Superior temporal gyrus (tissue), 1 donor: Measurements from ENCODE around the gene ACAN.

Experiments used
- DNase-seq: peaks from one replicate; pipeline ENCODE4 v3.0.0-alpha.2; 2016; ENCODE audit errors: extremely low spot score

ACAN gene

GRCh38 chr15:88877906-88878305 lies 74.7 kb downstream of the ACAN start:
- DNase-seq = no peak

- DNase-seq = no peak
Measured at GRCh38 chr15:88878720-88879184, 75.5 kb downstream of the ACAN start.

- DNase-seq = no peak
Measured at GRCh38 chr15:88880944-88881740, 77.9 kb downstream of the ACAN start.

GRCh38 chr15:88881775-88882174 lies 78.5 kb downstream of the ACAN start:
- no peak for DNase-seq

- no peak for DNase-seq
Measured at GRCh38 chr15:88882785-88883184, 79.5 kb downstream of the ACAN start.

- no peak for DNase-seq
Measured at GRCh38 chr15:88887068-88887580, 83.9 kb downstream of the ACAN start.

- DNase-seq = no peak
Measured at GRCh38 chr15:88888719-88889118, 85.5 kb downstream of the ACAN start.

- DNase-seq = no peak
Measured at GRCh38 chr15:88890495-88890894, 87.3 kb downstream of the ACAN start.

GRCh38 chr15:88891540-88892254 lies 88.5 kb downstream of the ACAN start:
- DNase-seq = no peak

- DNase-seq = no peak
Measured at GRCh38 chr15:88894348-88894818, 91.1 kb downstream of the ACAN start.

GRCh38 chr15:88894819-88895767 lies 91.9 kb downstream of the ACAN start, which contains the start of gene HAPLN3:
Gene HAPLN3 (minus strand): TSS chr15:88895544. CDS start chr15:88887298, 8,246 bp downstream.
- DNase-seq = no peak

- no peak for DNase-seq
Measured at GRCh38 chr15:88896333-88897033, 93.2 kb downstream of the ACAN start.

- DNase-seq = no peak
Measured at GRCh38 chr15:88897142-88897455, 93.9 kb downstream of the ACAN start.

- no peak for DNase-seq
Measured at GRCh38 chr15:88897456-88898194, 94.4 kb downstream of the ACAN start.

GRCh38 chr15:88898736-88899135 lies 95.5 kb downstream of the ACAN start:
- no peak for DNase-seq

- no peak for DNase-seq
Measured at GRCh38 chr15:88899251-88899650, 96.0 kb downstream of the ACAN start.

- no peak for DNase-seq
Measured at GRCh38 chr15:88900309-88900981, 97.2 kb downstream of the ACAN start.

GRCh38 chr15:88900982-88901418 lies 97.8 kb downstream of the ACAN start:
- DNase-seq = no peak

- DNase-seq = no peak
Measured at GRCh38 chr15:88901508-88902220, 98.4 kb downstream of the ACAN start.
